GM13977 (cell line): ENCODE results near the gene CHAF1A.

Source experiments
- DNase-seq: peaks from one replicate; pipeline ENCODE4 v3.0.0; 2012; ENCODE audit warnings: low spot score
- in situ Hi-C: fragments of 300-500 bp; cut with MboI; formaldehyde crosslinking; loops from one replicate; pipeline ENCODE4 v1.12.0; 2022; ENCODE audit warnings: low sequenced_read_pairs, low pct_unique_long_range_greater_than_20kb, mixed read lengths, inconsistent platforms; ENCODE audit not compliant: unreplicated experiment
- TF ChIP-seq, protein P1 (sequence below): IDR thresholded peaks from 2 replicates; pipeline ENCODE4 v1.5.1; 2012; ENCODE audit warnings: mild to moderate bottlenecking, control low read depth; ENCODE audit not compliant: insufficient read depth; ENCODE audit errors: extremely low read depth, missing control alignments

The CHAF1A gene

DNA sequence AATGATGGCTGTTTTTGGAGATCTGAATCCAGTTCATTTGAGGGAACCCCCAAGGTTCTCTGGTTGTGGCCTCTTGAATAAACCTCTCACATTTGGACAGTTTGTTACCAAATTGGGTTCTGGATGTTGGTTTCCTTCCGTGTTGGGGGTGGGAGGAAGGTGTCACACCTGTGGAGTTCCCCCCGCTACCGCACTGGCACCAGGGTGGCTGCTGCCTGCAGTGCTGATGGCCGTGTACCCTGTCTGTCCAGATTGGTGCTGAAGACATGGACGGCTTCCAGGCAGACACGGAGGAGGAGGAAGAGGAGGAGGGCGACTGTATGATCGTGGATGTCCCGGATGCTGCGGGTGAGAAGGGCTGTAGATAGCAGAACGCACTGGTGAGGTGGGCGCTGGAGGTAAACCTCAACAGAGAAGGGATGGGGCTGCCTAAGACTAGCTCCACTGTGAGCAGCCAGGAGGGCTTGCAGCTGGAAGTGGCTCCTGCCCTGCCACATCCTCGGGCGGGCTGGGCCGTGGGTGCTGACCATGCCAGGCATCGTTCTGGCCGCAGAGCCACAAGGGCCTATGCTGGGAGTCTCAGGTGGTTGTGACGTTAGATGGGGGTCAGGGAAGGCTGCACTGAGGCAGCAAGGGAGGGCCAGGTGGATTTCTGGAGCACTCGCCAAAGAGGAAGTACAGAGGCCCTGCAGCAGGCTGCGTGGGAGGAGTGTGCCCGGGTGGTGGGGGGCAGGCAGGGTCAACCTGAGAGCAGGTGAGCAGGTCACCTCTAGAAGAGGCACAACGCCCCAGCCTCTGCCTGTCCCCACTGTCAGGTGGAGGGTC is 39.8 kb downstream of the CHAF1A start:
- DNase-seq = no peak
- in situ Hi-C loops = no loop called here
- TF ChIP-seq, protein P1, sequence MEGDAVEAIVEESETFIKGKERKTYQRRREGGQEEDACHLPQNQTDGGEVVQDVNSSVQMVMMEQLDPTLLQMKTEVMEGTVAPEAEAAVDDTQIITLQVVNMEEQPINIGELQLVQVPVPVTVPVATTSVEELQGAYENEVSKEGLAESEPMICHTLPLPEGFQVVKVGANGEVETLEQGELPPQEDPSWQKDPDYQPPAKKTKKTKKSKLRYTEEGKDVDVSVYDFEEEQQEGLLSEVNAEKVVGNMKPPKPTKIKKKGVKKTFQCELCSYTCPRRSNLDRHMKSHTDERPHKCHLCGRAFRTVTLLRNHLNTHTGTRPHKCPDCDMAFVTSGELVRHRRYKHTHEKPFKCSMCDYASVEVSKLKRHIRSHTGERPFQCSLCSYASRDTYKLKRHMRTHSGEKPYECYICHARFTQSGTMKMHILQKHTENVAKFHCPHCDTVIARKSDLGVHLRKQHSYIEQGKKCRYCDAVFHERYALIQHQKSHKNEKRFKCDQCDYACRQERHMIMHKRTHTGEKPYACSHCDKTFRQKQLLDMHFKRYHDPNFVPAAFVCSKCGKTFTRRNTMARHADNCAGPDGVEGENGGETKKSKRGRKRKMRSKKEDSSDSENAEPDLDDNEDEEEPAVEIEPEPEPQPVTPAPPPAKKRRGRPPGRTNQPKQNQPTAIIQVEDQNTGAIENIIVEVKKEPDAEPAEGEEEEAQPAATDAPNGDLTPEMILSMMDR = no peak

DNA sequence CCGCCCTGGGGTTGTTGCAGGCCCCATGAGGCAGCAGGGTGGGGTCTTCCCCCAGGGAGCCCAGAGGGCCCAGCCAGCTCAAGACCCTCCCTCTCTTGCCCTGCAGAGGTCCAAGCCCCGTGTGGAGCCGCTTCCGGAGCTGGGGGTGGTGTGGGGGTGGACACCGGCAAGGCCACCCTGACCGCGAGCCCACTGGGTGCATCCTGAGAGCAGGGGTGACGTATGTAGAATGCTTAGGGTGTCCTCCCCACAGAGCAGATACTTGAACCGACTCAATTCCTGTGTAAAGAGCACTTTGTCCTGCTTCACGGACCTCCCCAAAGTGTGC is 40.3 kb downstream of the CHAF1A start:
- TF ChIP-seq, protein P1 = no peak
- DNase-seq = no peak
- in situ Hi-C loops = no loop called here

DNA sequence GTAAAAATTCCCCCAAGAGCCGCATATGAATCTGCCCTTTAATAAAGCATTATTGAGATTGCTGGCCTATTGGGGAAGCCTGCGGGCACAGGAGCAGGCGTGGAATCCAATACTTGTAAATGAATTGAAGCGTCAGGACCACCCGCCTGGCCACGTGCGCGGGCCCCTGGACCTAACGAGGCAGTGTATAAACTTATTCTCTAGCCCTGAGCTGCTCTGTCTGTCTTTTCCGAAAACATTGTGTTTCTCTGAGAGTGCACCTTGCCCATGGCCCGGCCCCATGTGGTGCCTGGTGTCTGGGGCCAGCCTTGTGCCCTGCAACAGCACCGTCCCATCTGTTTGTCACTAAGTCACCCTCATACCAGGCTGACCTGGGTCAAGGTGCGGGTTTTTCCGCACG is 40.7 kb downstream of the CHAF1A start:
- TF ChIP-seq, protein P1 = no peak
- DNase-seq = no peak
- in situ Hi-C loops = no loop called here

DNA sequence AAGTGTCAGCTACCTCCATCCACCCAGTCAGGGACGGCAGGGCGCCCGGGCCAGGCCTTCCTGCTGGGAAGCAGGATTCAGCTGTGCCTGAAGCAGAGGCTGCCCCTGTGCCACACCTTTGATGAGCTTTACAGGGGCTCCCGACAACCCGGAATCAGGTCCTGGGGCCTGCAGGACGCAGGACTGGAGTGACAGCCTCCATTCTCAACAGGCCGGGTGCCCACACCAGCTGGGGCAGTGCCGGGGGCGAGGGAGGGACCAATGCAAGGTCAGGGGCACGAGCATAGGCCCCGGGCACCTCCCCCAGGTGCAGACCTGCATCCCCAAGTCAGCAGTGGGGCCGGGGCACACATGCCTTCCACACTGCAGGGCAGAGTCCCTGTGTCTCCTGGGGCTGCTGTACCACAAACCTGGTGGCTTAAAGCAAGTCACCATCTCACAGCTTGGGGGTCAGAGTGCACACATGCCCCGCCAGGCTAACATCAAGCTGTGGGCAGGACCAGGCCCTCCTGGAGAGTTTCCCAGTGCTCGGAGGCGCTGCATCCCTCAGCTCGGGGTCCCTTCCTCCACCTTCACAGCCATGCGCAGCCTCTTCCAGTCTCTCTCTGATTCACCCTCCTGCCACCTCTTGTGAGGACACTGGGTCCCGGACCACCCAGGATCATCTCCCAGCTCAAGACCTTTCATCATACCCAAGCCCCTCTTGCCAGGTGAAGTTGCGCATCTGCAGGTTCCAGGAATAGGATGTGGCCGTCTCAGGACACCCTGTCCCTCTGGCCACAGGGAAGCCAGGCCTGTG is 41.7 kb downstream of the CHAF1A start:
- TF ChIP-seq, protein P1 = no peak
- in situ Hi-C loops = no loop called here
- DNase-seq = no peak

DNA sequence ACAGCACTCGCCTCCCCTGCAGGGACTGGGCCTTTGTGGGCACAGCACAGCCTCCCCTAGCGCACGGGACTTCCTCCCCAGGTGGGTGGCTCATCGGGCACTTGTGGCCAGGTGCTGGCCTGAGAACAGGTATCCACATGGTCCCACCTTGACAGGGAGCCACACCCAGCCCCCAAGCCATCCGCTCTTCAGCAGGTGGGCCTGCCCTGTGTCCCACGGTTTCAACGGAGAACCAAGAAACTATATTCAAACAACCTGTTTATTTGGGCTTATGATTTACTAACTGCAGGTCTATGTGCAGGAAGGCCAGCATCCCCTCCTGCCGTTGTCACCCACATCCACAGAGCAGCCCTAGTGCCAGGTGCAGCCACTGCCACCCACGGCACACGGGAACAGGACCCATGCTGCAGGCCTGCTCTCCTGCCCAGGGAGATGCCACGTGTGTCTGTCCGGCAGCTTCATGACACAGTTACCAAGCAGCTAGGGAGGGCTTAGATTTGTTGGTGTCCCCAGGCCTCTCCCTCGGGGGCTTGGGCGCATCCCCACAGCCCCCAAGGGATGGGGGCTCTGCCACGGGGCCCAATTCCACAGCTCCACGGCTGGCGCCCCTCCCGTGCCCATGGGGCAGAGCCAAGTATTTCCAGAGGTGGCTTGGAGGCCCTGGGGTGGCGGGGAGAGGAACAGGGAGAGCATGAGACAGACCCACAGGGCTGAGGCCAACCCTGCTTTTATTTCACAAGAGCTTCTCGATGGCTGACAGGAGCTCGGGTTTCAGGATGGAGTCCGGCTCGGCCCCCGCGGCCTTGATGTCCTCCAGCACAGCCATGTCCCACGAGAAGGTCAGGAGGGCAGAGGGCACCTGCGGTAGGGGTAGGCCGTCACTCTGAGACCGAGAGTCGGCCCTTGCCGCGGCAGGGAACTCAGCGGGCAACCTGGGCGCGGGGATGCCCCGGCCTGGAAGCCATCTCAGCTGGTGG is 42.6 kb downstream of the CHAF1A start:
- TF ChIP-seq, protein P1 = no peak
- in situ Hi-C loops = no loop called here
- DNase-seq = no peak

DNA sequence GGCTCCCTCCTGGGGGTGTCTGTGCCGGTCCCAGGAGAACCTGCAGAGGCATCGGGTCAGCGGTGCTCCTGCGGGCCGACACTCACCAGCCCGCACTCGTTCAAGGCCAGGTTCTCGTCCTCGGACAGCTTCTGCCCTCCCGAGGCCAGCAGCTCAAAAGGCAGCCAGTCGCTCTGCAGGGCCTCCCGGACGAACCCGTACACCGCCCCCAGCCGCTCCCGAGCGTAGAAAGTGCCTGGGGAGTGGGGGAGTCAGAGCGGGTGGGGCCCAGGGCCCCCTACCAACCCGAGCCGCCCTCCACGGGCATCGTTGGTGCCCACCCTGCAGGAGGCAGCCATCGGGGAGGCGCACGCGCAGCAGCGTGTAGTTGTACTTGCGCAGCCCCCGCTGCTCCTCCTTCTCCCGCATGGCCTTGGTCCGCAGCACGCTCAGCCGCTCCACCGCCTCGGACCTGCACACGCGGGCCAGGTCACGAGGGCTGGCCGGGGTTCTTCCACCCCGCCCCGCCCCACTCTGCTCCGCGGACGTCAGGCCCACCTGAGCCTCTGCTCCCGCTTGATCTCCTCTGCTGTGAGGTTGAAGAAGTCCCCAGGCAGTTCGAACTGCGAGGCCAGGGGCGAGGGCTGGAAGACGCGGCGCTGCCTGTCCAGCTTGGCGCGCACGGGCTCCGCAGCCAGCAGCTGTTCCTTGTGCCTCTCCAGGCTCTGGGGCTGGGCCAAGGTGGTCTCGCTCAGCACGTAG is 43.7 kb downstream of the CHAF1A start:
- no peak for DNase-seq
- in situ Hi-C loops = no loop called here
- TF ChIP-seq, protein P1 = no peak
